NCI-H2107 (cell line): ENCODE measurements around the gene RPP40.
"Not testable (repeated sequence)": the region's sequence is repeated elsewhere in the genome, so short reads cannot be mapped to it uniquely, and the experiment has no call there.

Source experiments
- DNase-seq: peaks from one replicate; lab custom pipeline; 2025; lab: John Stamatoyannopoulos, UW

RPP40 gene, protein sequence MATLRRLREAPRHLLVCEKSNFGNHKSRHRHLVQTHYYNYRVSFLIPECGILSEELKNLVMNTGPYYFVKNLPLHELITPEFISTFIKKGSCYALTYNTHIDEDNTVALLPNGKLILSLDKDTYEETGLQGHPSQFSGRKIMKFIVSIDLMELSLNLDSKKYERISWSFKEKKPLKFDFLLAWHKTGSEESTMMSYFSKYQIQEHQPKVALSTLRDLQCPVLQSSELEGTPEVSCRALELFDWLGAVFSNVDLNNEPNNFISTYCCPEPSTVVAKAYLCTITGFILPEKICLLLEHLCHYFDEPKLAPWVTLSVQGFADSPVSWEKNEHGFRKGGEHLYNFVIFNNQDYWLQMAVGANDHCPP

DNA sequence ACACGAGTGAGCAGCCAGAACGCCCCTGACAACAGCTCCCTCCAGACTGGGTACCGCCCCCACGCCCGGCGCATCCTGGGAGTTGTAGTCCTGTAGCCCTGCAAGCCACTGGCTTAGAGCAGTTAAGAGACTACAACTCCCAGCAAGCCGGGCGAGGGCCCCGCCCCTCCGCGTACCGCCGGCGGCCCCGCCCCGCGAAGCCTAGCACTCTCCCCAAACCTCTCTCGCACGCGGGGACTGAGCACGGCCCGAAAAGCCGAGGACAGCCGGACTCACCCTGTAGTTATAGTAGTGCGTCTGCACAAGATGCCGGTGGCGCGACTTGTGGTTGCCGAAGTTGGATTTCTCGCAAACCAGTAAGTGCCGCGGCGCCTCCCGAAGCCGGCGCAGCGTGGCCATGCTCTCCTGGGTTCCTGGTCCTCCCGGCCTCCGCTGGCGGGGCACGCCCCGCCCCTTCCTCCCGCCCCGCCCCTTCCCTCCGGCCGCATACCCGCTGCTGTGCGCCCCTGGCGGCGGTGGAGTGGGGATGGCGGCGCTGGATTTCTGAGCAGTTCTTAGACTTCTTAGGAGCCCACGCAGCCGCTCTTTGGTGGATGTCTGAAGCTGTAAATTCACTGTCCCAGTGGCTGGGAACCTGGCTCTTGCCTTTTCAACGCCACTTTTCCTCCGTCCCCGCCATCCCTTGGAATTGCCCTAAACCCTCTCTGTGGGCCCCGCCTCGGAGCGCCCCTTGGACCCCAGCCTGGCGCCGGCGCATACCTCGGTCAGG lies at the start of gene RPP40:
RPP40 (minus strand) TSS at position 434 of the 769 bp plus-strand sequence; CDS start at position 399, 35 bp downstream.
- peak; percentile 82 for DNase-seq

- DNase-seq = no peak
These were observed 49.2 kb upstream of the RPP40 start for GRCh38 chr6:5053038-5053437.

- DNase-seq = no peak
These were observed 47.6 kb upstream of the RPP40 start for GRCh38 chr6:5051394-5051793.

DNA sequence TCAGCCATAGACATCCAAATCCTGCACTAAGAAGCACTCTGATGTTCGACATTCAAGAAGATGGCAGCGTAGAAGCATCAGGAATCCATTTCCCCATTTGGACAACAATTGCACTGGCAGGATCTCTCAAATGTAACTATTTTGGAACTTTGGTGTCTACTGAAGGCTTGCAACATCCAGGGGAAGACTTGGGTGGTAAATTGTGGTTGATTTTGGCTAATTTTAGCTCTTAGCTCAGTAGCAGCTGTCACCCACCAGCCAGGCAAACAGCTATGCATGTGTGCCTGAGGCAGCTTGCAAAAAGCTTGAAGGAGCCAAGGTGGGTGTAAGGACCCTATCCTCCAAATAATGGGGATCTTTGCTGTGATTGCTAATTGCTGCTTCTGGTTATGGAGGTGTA lies 46.2 kb upstream of the RPP40 start:
- DNase-seq = no peak

- DNase-seq = no peak
These were observed 42.6 kb upstream of the RPP40 start for GRCh38 chr6:5046430-5046829.

- DNase-seq = no peak
These were observed 41.6 kb upstream of the RPP40 start for GRCh38 chr6:5045416-5045815.

DNA sequence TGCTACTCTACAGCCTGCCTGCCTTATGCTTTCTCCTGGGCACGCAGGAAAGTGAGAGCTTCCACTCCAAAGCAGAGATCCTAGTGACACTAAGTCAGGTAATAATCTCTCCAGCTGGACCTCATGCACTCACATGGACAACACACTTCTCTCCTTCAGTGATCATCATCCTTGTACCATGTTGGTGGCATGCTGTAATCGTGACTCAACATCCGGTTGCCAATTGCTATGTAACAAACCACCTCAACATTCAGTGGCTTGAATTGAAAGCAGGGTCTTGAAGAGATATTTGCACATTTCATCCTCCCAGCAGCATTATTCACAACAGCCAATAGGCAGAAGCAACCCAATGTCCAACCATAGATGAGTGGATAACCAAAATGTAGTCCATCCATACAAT lies 41.0 kb upstream of the RPP40 start:
- DNase-seq = no peak

DNA sequence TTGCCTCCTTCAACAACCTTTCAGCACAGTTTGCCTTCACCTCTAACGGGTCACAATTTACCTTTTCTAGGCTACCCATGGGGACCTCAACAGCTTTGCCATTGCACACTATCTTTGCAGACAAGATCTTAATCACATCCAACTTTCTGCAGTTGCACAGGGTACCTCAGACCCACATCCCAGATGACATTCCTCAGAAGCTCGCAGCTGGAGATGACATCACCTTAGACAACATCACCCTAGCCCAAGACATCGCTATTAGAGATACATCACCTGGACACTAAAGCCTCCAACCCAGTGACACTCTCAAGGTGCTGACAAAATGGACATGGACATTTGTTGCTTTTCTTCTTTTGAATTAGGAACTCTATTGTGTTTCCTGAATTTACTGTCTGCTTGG lies 38.6 kb upstream of the RPP40 start:
- no peak for DNase-seq

DNA sequence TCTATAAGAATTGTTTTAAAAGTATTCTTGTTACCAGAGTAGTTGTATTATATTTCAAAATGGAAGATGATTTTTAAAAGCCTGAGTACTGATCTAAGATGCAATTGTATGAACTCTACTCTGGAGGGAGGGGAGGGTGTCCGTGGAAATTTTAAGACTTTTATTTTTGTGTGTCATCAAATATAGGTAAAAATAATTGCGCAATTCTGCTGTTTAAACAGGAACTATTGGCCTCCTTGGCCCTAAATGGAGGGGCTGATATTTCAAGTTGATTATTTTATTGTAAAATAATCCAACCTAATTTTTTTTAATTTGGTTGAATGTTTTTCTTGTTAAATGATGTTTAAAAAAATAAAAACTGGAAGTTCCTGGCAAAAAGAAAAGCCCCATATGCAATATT lies 38.1 kb upstream of the RPP40 start:
- DNase-seq = no peak

GRCh38 chr6:5036269-5036668 lies 32.4 kb upstream of the RPP40 start:
- peak; percentile 47 for DNase-seq

GRCh38 chr6:5034736-5035135 lies 30.9 kb upstream of the RPP40 start:
- DNase-seq = no peak

GRCh38 chr6:5034328-5034727 lies 30.5 kb upstream of the RPP40 start:
- no peak for DNase-seq

DNA sequence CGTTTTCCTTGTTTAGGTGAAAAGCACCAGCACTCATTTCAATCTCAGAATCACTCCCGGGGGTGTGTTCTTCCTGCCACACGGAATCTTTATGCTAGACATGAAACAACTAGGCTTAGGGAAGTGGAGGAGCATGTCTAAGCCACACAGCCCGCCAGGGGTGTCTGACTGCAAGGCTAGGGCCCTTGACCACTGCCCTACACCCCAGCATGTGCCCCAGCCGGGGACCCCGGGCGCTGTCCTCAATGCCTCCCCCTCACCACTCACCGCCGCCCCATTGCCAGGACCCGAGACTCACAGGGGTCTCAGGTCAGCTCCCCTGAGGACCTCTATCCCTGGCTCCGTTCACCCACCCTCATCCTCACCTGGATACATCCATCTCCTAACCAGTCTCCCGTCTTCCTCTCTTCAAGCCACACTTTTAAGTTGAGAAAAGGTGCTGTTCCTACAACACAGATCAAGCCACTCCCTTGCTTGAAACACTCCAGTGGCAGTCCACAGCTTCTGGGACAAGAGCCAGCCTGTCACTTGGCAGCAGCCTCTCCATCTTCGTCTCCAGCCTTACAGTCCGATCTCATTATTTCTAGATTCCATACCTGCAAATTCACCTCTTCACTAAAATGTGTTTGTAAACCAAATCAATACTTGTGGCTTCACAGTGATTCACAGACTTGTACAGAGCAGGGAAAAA lies 29.5 kb upstream of the RPP40 start:
- DNase-seq = not testable (repeated sequence)

DNA sequence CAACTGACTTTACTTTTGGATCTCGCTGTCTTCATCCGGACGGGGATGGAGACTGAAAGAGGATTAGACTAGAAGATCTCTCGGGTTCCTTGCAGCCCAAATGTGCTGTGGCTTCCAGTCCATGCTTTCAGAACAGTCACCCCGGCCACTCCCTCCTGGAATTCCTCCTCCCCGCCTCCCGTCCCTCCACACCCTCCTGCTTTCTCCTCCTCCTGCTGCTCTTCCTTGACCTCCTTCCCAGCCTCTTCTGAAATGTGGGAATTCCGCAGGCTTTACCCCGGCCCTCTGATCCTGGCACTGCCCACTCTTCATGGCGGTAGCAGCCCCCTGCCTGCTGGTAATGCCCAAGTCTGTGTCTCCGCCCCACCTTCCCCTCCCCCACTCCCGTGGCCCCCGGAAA lies 28.9 kb upstream of the RPP40 start:
- not testable (repeated sequence) for DNase-seq

- DNase-seq = no peak
These were observed 27.3 kb upstream of the RPP40 start for GRCh38 chr6:5031150-5031549.

- peak; percentile 36 for DNase-seq
These were observed 26.8 kb upstream of the RPP40 start for GRCh38 chr6:5030596-5031136.

- no peak for DNase-seq
These were observed 25.8 kb upstream of the RPP40 start for GRCh38 chr6:5029609-5030008.

- no peak for DNase-seq
These were observed 25.1 kb upstream of the RPP40 start for GRCh38 chr6:5028921-5029320.

GRCh38 chr6:5028301-5028700 lies 24.5 kb upstream of the RPP40 start:
- no peak for DNase-seq

GRCh38 chr6:5025911-5026819 lies 22.3 kb upstream of the RPP40 start:
- peak; percentile 33 for DNase-seq

GRCh38 chr6:5023923-5024322 lies 20.1 kb upstream of the RPP40 start:
- DNase-seq = no peak
